ENCODE data around the gene CHI3L1.

The CHI3L1 gene

DNA sequence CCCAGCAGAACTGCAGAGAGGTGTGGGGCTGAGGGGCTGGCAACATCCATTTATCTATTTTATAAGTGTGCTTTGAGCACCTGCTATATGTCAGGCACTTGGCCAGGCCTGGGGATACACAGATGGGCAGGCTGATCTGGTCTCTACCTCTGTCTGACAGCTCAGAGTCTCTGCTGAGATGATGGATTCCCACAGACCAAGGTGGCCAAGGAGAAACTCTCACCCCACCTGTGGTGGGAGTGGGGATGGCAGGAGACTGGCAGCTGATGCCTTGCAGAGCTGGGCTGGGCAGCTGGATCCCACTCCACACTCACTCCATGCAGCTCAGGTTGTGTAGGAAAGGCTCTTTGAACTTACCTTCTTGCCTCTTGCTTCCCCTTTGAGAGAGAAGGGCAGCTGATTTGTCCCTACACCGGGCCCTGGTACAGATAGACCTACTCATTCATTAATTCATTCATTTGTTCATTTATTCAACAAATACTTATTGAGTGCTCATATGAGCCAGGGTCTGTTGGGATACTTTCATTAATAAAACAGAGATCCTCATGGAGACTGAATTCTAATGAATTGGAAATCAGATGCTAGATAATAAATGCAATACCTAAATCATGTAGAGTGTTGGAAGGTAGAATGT is 50.0 kb downstream of the CHI3L1 start:
- no peak for DNase-seq (ENCODE audit: low read depth in 2 of 2, low spot score in 1 of 2)

DNA sequence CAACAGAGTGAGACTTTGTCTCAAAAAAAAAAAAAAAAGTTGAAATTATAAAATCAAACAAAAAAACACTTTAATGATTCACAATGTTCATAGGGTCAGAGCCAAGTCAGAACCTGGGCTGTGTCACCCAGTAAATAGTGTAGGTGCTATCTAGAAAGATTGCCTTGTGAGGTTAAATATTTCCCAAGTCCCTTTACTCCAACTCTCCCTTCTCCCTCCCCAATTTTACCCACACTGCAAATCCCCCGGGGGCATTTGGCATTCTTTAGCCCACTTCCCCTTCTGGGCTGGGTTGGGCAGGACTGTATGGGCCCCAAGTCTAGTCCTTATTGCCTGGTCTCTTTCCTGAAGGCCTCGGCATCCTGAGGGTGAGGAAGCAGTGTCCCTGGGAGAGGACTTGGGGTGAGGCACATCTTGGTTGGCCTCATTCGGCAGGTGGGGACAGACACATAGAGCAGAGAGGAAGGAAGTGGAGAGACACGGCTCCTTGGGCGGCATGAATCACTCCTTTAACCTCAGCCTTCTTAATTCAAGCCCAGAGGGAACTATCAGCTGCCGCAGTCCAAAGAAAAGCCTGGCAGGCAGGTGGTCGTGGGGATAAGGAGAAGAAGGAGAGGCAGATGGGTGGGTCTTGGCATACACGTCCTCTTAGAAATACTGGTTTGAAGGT is 50.7 kb downstream of the CHI3L1 start:
- DNase-seq (ENCODE audit: low read depth in 2 of 2, low spot score in 1 of 2): no peak

DNA sequence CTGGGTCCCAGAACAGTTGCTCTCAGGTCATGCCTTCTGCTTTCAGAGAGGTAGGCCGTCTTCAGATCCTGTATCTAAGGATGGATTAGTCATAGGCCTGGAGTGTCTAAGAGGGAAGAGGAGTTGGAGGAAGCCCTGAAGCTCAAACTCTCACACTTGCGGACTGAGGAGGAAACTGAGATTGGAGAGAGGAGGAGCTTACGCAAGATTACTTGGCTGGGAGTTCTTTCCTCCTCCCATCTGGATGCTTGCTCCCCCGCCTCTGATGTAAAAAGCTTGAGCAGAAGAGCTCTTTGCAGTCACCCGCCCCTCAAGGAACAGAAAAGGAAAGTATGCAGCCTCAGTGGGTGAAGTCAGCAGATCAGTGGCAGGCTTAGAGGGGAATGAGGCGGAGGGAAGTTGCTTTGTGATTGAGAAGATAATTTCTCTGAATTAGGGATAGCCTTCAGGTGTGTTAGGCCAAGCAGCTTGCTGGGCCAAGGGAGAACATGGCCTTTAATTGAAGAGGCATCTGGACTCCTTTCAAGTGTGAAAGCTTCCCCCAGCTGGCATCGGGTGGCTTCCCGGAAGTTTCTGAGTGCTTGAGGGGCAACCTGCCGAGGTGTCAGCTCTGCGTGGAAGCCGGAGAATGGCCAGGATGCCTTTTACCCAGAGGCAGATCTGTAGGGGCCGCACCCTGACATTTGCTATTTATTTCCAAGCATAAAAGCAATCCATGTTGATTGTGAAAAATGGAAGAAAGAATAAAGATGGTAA is 52.4 kb downstream of the CHI3L1 start:
- DNase-seq (ENCODE audit: low read depth in 2 of 2, low spot score in 1 of 2): no peak

DNA sequence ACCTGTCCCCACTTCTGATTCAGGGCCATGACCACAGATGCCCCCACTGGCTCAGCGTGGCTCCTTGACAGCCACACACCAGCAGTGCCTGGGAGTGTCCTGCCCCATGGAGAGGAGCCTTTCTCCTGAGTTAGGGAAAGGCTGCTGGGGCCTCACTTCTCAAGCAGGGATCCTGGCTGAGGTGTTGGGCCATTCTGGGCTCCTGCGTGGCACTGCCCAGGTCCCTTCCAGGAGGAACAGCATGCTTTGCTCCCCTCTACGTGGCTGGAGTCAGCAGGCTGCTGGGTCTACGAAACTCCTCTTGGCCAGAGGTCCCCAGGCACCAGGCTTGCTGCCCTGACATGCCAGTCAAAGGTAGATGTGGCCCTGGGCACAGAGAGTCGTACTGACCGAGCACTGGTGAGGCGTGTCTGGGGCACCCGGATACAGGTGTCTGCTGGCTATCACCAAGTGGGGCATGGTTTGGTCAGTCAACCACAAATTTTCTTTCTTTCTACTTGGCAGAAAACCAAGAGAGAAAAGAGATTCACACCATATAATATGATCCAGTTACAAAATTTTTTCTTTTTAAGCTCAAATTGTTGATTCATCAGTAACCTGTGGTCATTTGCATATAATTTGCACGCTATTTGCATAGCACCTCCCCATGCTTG is 54.8 kb downstream of the CHI3L1 start:
- no peak for DNase-seq (ENCODE audit: low read depth in 2 of 2, low spot score in 1 of 2)

DNA sequence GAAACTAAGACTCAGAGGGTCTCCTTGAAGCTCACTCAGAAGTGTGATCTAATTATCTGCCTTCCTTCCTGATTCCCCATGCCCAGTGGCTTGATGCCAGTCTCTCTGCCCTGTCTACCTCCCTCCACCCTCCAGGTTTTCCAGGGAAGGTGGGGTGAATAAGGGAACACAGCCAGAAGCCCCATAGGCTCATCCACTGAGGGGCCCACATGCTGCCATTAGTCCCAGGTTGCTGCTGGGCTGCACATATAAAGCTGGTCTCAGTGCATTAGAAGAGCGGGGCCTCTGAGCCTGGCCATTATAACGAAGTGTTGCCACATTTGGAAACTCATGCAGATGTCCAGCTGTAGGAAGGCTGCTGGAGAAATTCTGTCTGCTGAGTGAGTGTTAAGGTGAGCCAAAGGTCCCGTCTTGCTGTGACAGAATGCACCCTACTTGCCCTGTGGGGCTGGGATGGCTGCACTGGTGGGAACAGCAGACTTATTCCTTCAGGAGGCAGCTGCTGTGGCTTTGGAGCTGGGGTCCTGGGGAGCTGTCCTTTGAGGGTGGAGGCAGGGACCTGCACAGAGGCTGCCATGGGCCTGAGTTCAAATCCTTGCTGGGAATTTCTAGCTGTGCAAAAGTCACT is 56.0 kb downstream of the CHI3L1 start:
- DNase-seq (ENCODE audit: low read depth in 2 of 2, low spot score in 1 of 2): no peak

DNA sequence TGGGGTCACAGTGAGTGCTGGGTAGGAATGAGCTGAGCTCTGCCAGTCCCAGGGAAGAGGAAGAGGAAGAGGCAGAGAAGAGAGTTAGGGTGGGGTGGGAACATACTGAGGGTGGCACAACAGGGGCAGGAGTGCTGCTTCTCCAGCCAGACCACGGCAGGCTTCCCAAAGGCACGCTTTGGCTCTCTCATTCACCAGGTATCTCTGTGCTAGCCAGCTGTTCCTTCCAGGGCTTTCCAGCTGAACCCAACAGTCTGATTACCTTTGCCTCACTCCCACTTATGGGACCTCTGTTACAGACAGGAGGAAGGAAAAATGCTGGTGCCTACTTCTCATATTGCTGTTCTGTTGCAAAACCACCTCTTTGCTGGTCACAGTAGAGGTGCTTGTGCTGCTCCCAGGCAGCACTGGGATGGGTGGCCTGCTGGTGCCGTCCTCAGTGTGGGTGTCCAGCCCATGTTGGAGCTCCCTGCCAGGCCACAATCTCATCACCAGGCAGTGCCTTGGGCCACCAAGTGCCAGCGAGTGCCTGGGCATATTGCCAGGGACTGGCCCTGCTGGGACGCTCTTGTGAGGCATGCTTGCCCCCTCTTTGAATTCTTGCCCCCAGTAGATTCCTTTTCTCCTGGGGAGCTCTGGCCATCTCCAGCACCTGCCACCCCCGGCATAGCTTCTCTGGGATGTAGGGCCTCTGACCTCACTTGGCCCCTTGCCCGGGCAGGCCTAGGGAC is 56.8 kb downstream of the CHI3L1 start:
- DNase-seq (ENCODE audit: low read depth in 2 of 2, low spot score in 1 of 2): no peak
